Trophoblast cell (in vitro differentiated cells and primary cell): ENCODE data around the gene CLCF1.

Experiments
- DNase-seq, 2 donors: peaks; one replicate each; pipeline ENCODE4 v3.0.0-alpha.2; 2016
- H2AFZ ChIP-seq: 2 replicates; pipeline ENCODE4 v1.6.1; 2013; ENCODE audit warnings: low read length, moderate library complexity, mild to moderate bottlenecking; ENCODE audit not compliant: insufficient read depth, poor library complexity
- H2AK5ac ChIP-seq: 2 replicates; pipeline ENCODE4 v1.6.1; 2013; ENCODE audit warnings: mild to moderate bottlenecking, low read length
- H2BK120ac ChIP-seq: 2 replicates; pipeline ENCODE4 v1.6.1; 2013; ENCODE audit warnings: low read length, mild to moderate bottlenecking, moderate library complexity; ENCODE audit not compliant: insufficient read depth, poor library complexity
- H2BK12ac ChIP-seq: 2 replicates; pipeline ENCODE4 v1.6.1; 2013; ENCODE audit warnings: mild to moderate bottlenecking, low read length, moderate library complexity
- H2BK5ac ChIP-seq: 2 replicates; pipeline ENCODE4 v1.6.1; 2013; ENCODE audit warnings: low read length, low read depth, moderate library complexity, mild to moderate bottlenecking; ENCODE audit not compliant: poor library complexity
- H3K14ac ChIP-seq: 2 replicates; pipeline ENCODE4 v1.6.1; 2013; ENCODE audit warnings: mild to moderate bottlenecking, low read length
- H3K18ac ChIP-seq: 2 replicates; pipeline ENCODE4 v1.6.1; 2013; ENCODE audit warnings: mild to moderate bottlenecking, low read length
- H3K23ac ChIP-seq: 2 replicates; pipeline ENCODE4 v1.6.1; 2013; ENCODE audit warnings: low read length
- H3K27ac ChIP-seq: 2 replicates; pipeline ENCODE4 v1.5.1; 2013; ENCODE audit warnings: low read depth, mild to moderate bottlenecking, inconsistent platforms, low read length, moderate library complexity
- H3K27me3 ChIP-seq: 2 replicates; pipeline ENCODE4 v1.6.1; 2013; ENCODE audit warnings: inconsistent platforms, mild to moderate bottlenecking, low read length, moderate library complexity; ENCODE audit not compliant: insufficient read depth
- H3K36me3 ChIP-seq, 2 experiments: 1 replicate in 1 of 2; 2 replicates in 1 of 2; pipeline ENCODE4 v1.6.1; 2013; ENCODE audit warnings: low read length in 2 of 2, mild to moderate bottlenecking in 2 of 2, moderate library complexity in 1 of 2; ENCODE audit not compliant: insufficient read depth in 2 of 2, control insufficient read depth in 1 of 2
- H3K4ac ChIP-seq: 2 replicates; pipeline ENCODE4 v1.6.1; 2013; ENCODE audit warnings: low read depth, mild to moderate bottlenecking, low read length, moderate library complexity
- H3K4me1 ChIP-seq, 2 experiments: 1 replicate in 1 of 2; 2 replicates in 1 of 2; pipeline ENCODE4 v1.6.1; 2013; ENCODE audit warnings: low read length in 2 of 2, mild to moderate bottlenecking in 2 of 2, moderate library complexity in 1 of 2; ENCODE audit not compliant: insufficient read depth in 2 of 2, control insufficient read depth in 1 of 2
- H3K4me2 ChIP-seq: 2 replicates; pipeline ENCODE4 v1.6.1; 2013; ENCODE audit warnings: inconsistent platforms, mild to moderate bottlenecking, low read length, moderate library complexity
- H3K4me3 ChIP-seq: 2 replicates; pipeline ENCODE4 v1.5.1; 2013; ENCODE audit warnings: mild to moderate bottlenecking, low read depth, low read length, inconsistent platforms
- H3K79me1 ChIP-seq: one replicate; pipeline ENCODE4 v1.6.1; 2013; ENCODE audit warnings: low read length
- H3K79me2 ChIP-seq: 2 replicates; pipeline ENCODE4 v1.6.1; 2013; ENCODE audit warnings: low read length, mild to moderate bottlenecking; ENCODE audit not compliant: control insufficient read depth, insufficient read depth, poor library complexity
- H3K9ac ChIP-seq: 2 replicates; pipeline ENCODE4 v1.6.1; 2013; ENCODE audit warnings: mild to moderate bottlenecking, low read length
- H3K9me3 ChIP-seq: 2 replicates; pipeline ENCODE4 v1.6.1; 2013; ENCODE audit warnings: low read depth, mild to moderate bottlenecking, control low read depth, inconsistent platforms, low read length; ENCODE audit not compliant: insufficient read depth
- H4K12ac ChIP-seq: 2 replicates; pipeline ENCODE4 v1.6.1; 2013; ENCODE audit warnings: low read depth, mild to moderate bottlenecking, low read length, moderate library complexity
- H4K8ac ChIP-seq: 2 replicates; pipeline ENCODE4 v1.6.1; 2013; ENCODE audit warnings: low read depth, mild to moderate bottlenecking, low read length, moderate library complexity
- H4K91ac ChIP-seq: one replicate; pipeline ENCODE4 v1.6.1; 2013; ENCODE audit warnings: low read depth, mild to moderate bottlenecking, low read length, moderate library complexity
- WGBS: extraction: QIAGEN DNeasy Blood & Tissue Kit; methylation state at CpG from one replicate; pipeline ENCODE4 v1.1.7; 2013; ENCODE audit warnings: missing lambda C conversion rate; ENCODE audit not compliant: insufficient read length, insufficient coverage; ENCODE audit errors: extremely low coverage; 5-methylcytosine and 5-hydroxymethylcytosine counted together

Gene CLCF1

GRCh38 chr11:67400251-67400941 is 27.0 kb upstream of the CLCF1 start:
- Histone ChIP-seq H3K79me1 (peaks cover 10% of the 10 kb centered on the region), H3K9ac (peak overlapping the region; percentile 98), H3K23ac (no peak overlapping the region), H3K79me2 (peaks cover 13% of the 10 kb centered on the region), H3K4me3 (peak overlapping the region; percentile 91), H3K27ac (no peak overlapping the region), H3K36me3 (peaks cover 40 to 49% of the 10 kb centered on the region in 2 experiments), H3K4ac (peak overlapping the region; percentile 99), H2AFZ (no peak overlapping the region), H2BK12ac (no peak overlapping the region), H4K91ac (peak overlapping the region; percentile 97), H3K4me1 (peaks cover 12 to 18% of the 10 kb centered on the region in 2 experiments), H2BK120ac (no peak overlapping the region), H3K27me3 (no peaks in the 10 kb centered on the region), H2AK5ac (peak overlapping the region; percentile 44), H4K12ac (peak overlapping the region; percentile 87), H3K9me3 (no peaks in the 10 kb centered on the region), H3K14ac (peak overlapping the region; percentile 93), H3K4me2 (peak overlapping the region; percentile 79), H3K18ac (no peak overlapping the region), H2BK5ac (no peak overlapping the region), H4K8ac (no peak overlapping the region)
- WGBS: no CpG with 5 or more reads among the region's 23 CpGs
- no peak for DNase-seq

GRCh38 chr11:67398661-67399563 is 25.5 kb upstream of the CLCF1 start:
- no peaks in the 10 kb centered on the region for H3K9me3 ChIP-seq
- DNase-seq: peak in 1 of 2 donors; percentile 28
- no peak overlapping the region for H2BK5ac ChIP-seq
- no peak overlapping the region for H4K8ac ChIP-seq
- H4K12ac ChIP-seq: no peak overlapping the region
- no peak overlapping the region for H2AK5ac ChIP-seq
- H4K91ac ChIP-seq: no peak overlapping the region
- H3K79me2 ChIP-seq: peaks cover 13% of the 10 kb centered on the region
- no peak overlapping the region for H2BK12ac ChIP-seq
- WGBS: no CpG with 5 or more reads among the region's 31 CpGs
- H3K4me2 ChIP-seq: no peak overlapping the region
- H3K23ac ChIP-seq: no peak overlapping the region
- H2BK120ac ChIP-seq: no peak overlapping the region
- H3K18ac ChIP-seq: no peak overlapping the region
- H2AFZ ChIP-seq: no peak overlapping the region
- no peak overlapping the region for H3K9ac ChIP-seq
- peaks cover 46 to 54% of the 10 kb centered on the region in 2 experiments for H3K36me3 ChIP-seq
- H3K14ac ChIP-seq: no peak overlapping the region
- H3K27me3 ChIP-seq: no peaks in the 10 kb centered on the region
- no peak overlapping the region for H3K4ac ChIP-seq
- H3K27ac ChIP-seq: no peak overlapping the region
- peaks cover 10% of the 10 kb centered on the region for H3K79me1 ChIP-seq
- no peak overlapping the region for H3K4me3 ChIP-seq
- H3K4me1 ChIP-seq: peaks cover 12 to 14% of the 10 kb centered on the region in 2 experiments

- no peak overlapping the region for H2BK5ac ChIP-seq
- no peak overlapping the region for H2AK5ac ChIP-seq
- H3K36me3 ChIP-seq: peaks cover 50 to 59% of the 10 kb centered on the region in 2 experiments
- no CpG with 5 or more reads among the region's 24 CpGs for WGBS
- peaks cover 12 to 14% of the 10 kb centered on the region in 2 experiments for H3K4me1 ChIP-seq
- H2AFZ ChIP-seq: no peak overlapping the region
- H3K4me3 ChIP-seq: no peak overlapping the region
- H3K23ac ChIP-seq: no peak overlapping the region
- no peak overlapping the region for H3K4ac ChIP-seq
- no peak overlapping the region for H2BK120ac ChIP-seq
- no peak overlapping the region for H4K12ac ChIP-seq
- H3K79me2 ChIP-seq: peaks cover 13% of the 10 kb centered on the region
- H3K79me1 ChIP-seq: peaks cover 10% of the 10 kb centered on the region
- H3K14ac ChIP-seq: no peak overlapping the region
- no peak overlapping the region for H2BK12ac ChIP-seq
- no peak overlapping the region for H3K27ac ChIP-seq
- no peak overlapping the region for H4K8ac ChIP-seq
- no peak overlapping the region for H3K4me2 ChIP-seq
- no peaks in the 10 kb centered on the region for H3K9me3 ChIP-seq
- no peak overlapping the region for H4K91ac ChIP-seq
- no peaks in the 10 kb centered on the region for H3K27me3 ChIP-seq
- no peak for DNase-seq
- H3K9ac ChIP-seq: no peak overlapping the region
- H3K18ac ChIP-seq: no peak overlapping the region
These were observed 24.7 kb upstream of the CLCF1 start for GRCh38 chr11:67397986-67398660.

- H3K4me2 ChIP-seq: no peak overlapping the region
- H3K79me2 ChIP-seq: peaks cover 13% of the 10 kb centered on the region
- no peak overlapping the region for H2BK120ac ChIP-seq
- no peak overlapping the region for H2BK5ac ChIP-seq
- H3K4me3 ChIP-seq: no peak overlapping the region
- DNase-seq: peak; percentile 54 to 71
- peaks cover 10% of the 10 kb centered on the region for H3K79me1 ChIP-seq
- no peak overlapping the region for H4K91ac ChIP-seq
- H3K14ac ChIP-seq: no peak overlapping the region
- H3K4me1 ChIP-seq: peaks cover 15 to 17% of the 10 kb centered on the region in 2 experiments
- H4K8ac ChIP-seq: no peak overlapping the region
- no peak overlapping the region for H3K23ac ChIP-seq
- no peak overlapping the region for H2AK5ac ChIP-seq
- H4K12ac ChIP-seq: no peak overlapping the region
- H3K27me3 ChIP-seq: no peaks in the 10 kb centered on the region
- no peak overlapping the region for H3K4ac ChIP-seq
- peak overlapping the region; percentile 25 for H3K9ac ChIP-seq
- H2BK12ac ChIP-seq: no peak overlapping the region
- no peak overlapping the region for H3K27ac ChIP-seq
- WGBS: no CpG with 5 or more reads among the region's 6 CpGs
- H3K36me3 ChIP-seq: peaks cover 50 to 59% of the 10 kb centered on the region in 2 experiments
- no peak overlapping the region for H3K18ac ChIP-seq
- no peaks in the 10 kb centered on the region for H3K9me3 ChIP-seq
- H2AFZ ChIP-seq: no peak overlapping the region
These were observed 24.1 kb upstream of the CLCF1 start for GRCh38 chr11:67397536-67397935.
